Natural killer cell (primary cell): ENCODE results near the gene OR5AN1. TPM values are rescaled to one million over a fixed set of nuclear protein-coding genes. Genes with fewer than 3 reads are reported as not detected.

Source experiments
- ATAC-seq, 3 donors: fragments of 150-1000 bp in 2 of 3; fragments of 200-7000 bp in 1 of 3; cut with Tn5 transposase; 1 replicate in 1 of 3; 2 replicates in 2 of 3; pipeline ENCODE4 v1.10.0; 2021; ENCODE audit warnings: mild to moderate bottlenecking in 2 of 3, moderate library complexity in 2 of 3
- DNase-seq, 2 donors: peaks; one replicate each; pipeline versions ENCODE4 v3.0.0 to v3.0.0-alpha.2; 2013 to 2021; ENCODE audit warnings: mixed read lengths in 1 of 2
- H3K27ac ChIP-seq: one replicate; pipeline ENCODE4 v1.5.1; 2013; ENCODE audit warnings: mild to moderate bottlenecking, low read length
- H3K27me3 ChIP-seq: one replicate; pipeline ENCODE4 v1.6.1; 2013; ENCODE audit warnings: low read length; ENCODE audit not compliant: control insufficient read depth, insufficient read depth
- H3K36me3 ChIP-seq: one replicate; pipeline ENCODE4 v1.6.1; 2013; ENCODE audit warnings: low read length; ENCODE audit not compliant: control insufficient read depth, insufficient read depth
- H3K4me1 ChIP-seq: one replicate; pipeline ENCODE4 v1.6.1; 2013; ENCODE audit warnings: low read length; ENCODE audit not compliant: control insufficient read depth, insufficient read depth
- H3K4me3 ChIP-seq: one replicate; pipeline ENCODE4 v1.5.1; 2013; ENCODE audit warnings: low read length
- H3K9me3 ChIP-seq: one replicate; pipeline ENCODE4 v1.6.1; 2013; ENCODE audit warnings: low read length; ENCODE audit not compliant: control insufficient read depth, insufficient read depth
- H3K27ac Mint-ChIP-seq, 2 donors: one replicate each; pipeline ENCODE4 v1.8.0; 2022; ENCODE audit warnings: mild to moderate bottlenecking in 2 of 2, mixed read lengths in 2 of 2, moderate library complexity in 1 of 2
- H3K27me3 Mint-ChIP-seq, 2 donors: one replicate each; pipeline ENCODE4 v1.8.0; 2022; ENCODE audit warnings: low read depth in 2 of 2, mixed read lengths in 2 of 2
- H3K36me3 Mint-ChIP-seq: one replicate; pipeline ENCODE4 v1.8.0; 2022; ENCODE audit warnings: mixed read lengths
- H3K4me1 Mint-ChIP-seq, 2 donors: one replicate each; pipeline ENCODE4 v1.8.0; 2022; ENCODE audit warnings: mixed read lengths in 2 of 2
- H3K4me3 Mint-ChIP-seq: one replicate; pipeline ENCODE4 v1.8.0; 2022; ENCODE audit warnings: mild to moderate bottlenecking, moderate library complexity, mixed read lengths
- H3K9me3 Mint-ChIP-seq, 2 donors: one replicate each; pipeline ENCODE4 v1.8.0; 2022; ENCODE audit warnings: mixed read lengths in 2 of 2
- CTCF ChIP-seq: fragments of 200-600 bp; IDR thresholded peaks from one replicate; pipeline ENCODE4 v1.8.0; 2022; ENCODE audit warnings: antibody characterized with exemption
- WGBS: methylation state at CpG from one replicate; pipeline ENCODE4 v1.1.7; 2013; ENCODE audit warnings: missing lambda C conversion rate; ENCODE audit not compliant: insufficient coverage; 5-methylcytosine and 5-hydroxymethylcytosine counted together
- intact Hi-C: fragments of 100-400 bp; cut with micrococcal nuclease; formaldehyde crosslinking; loops from one replicate; pipeline ENCODE4 v1.14.2; 2022
- total RNA-seq, 4 donors: library from RNA; stranded (reverse); fragments of 120-200 nt in 1 of 4; gene quantifications; one replicate each; pipeline versions ENCODE4 v1.2.3 to v1.2.4, GENCODE V29; 2013 to 2022

Gene OR5AN1
- total RNA-seq, 3 donors from 2014 or later (not counting 1 experiment from before 2014, with no cell fraction given) = not detected

GRCh38 chr11:59415111-59415510 lies 56.4 kb downstream of the OR5AN1 start:
- intact Hi-C loops = no loop called here
- no peak for DNase-seq
- H3K27me3 Mint-ChIP-seq = peaks cover 6 to 10% of the 10 kb centered on the region in 2 donors

GRCh38 chr11:59416613-59417012 lies 57.9 kb downstream of the OR5AN1 start:
- ATAC-seq = no peak
- TF ChIP-seq CTCF = no peak
- no peak for DNase-seq
- H3K27ac Mint-ChIP-seq = no peak overlapping the region
- H3K4me1 ChIP-seq = no peaks in the 10 kb centered on the region
- H3K4me3 Mint-ChIP-seq = no peak overlapping the region
- H3K36me3 ChIP-seq = no peaks in the 10 kb centered on the region
- no peak overlapping the region for H3K4me3 ChIP-seq
- no peaks in the 10 kb centered on the region for H3K9me3 ChIP-seq
- H3K27ac ChIP-seq = no peak overlapping the region
- no peaks in the 10 kb centered on the region for H3K27me3 ChIP-seq
- no peaks in the 10 kb centered on the region for H3K9me3 Mint-ChIP-seq
- H3K27me3 Mint-ChIP-seq = peaks cover 6 to 10% of the 10 kb centered on the region in 2 donors
- peaks cover 6% of the 10 kb centered on the region in 2 donors for H3K4me1 Mint-ChIP-seq
- intact Hi-C loops = no loop called here
- WGBS = 63% methylated on average over 4 of the region's 5 CpGs
- H3K36me3 Mint-ChIP-seq = no peaks in the 10 kb centered on the region

More at GRCh38 chr11:59415111-59415510, 56.4 kb downstream of the OR5AN1 start:
- Histone ChIP-seq H3K36me3 (no peaks in the 10 kb centered on the region), H3K4me1 (no peaks in the 10 kb centered on the region), H3K4me3 (no peak overlapping the region), H3K27ac (no peak overlapping the region), H3K9me3 (no peaks in the 10 kb centered on the region), H3K27me3 (no peaks in the 10 kb centered on the region)
- no peak for TF ChIP-seq CTCF
- Mint-ChIP-seq H3K27ac (no peak overlapping the region), H3K36me3 (no peaks in the 10 kb centered on the region), H3K4me3 (no peak overlapping the region), H3K9me3 (peaks cover 0 to 4% of the 10 kb centered on the region in 2 donors), H3K4me1 (peaks cover 6% of the 10 kb centered on the region in 2 donors)
- WGBS = 67% methylated on average over 1 of the region's 1 CpG
- ATAC-seq = no peak

- H3K27ac ChIP-seq = no peak overlapping the region
- no peaks in the 10 kb centered on the region for H3K9me3 Mint-ChIP-seq
- no peaks in the 10 kb centered on the region for H3K27me3 ChIP-seq
- no peak for DNase-seq
- no peaks in the 10 kb centered on the region for H3K4me1 ChIP-seq
- intact Hi-C loops = no loop called here
- no peaks in the 10 kb centered on the region for H3K36me3 ChIP-seq
- H3K27me3 Mint-ChIP-seq = peaks cover 6 to 14% of the 10 kb centered on the region in 2 donors
- peaks cover 6% of the 10 kb centered on the region in 2 donors for H3K4me1 Mint-ChIP-seq
- 7% methylated on average over 5 of the region's 5 CpGs for WGBS
- no peaks in the 10 kb centered on the region for H3K36me3 Mint-ChIP-seq
- no peak overlapping the region for H3K27ac Mint-ChIP-seq
- ATAC-seq = no peak
- TF ChIP-seq CTCF = no peak
- H3K4me3 ChIP-seq = no peak overlapping the region
- no peaks in the 10 kb centered on the region for H3K9me3 ChIP-seq
- no peak overlapping the region for H3K4me3 Mint-ChIP-seq
Measured at GRCh38 chr11:59417023-59417422, 58.3 kb downstream of the OR5AN1 start.

- H3K4me1 Mint-ChIP-seq = peaks cover 6% of the 10 kb centered on the region in 2 donors
- H3K36me3 ChIP-seq = no peaks in the 10 kb centered on the region
- no peak for ATAC-seq
- 94% methylated on average over 2 of the region's 2 CpGs for WGBS
- H3K4me3 Mint-ChIP-seq = no peak overlapping the region
- H3K27me3 ChIP-seq = no peaks in the 10 kb centered on the region
- no peak for TF ChIP-seq CTCF
- no peak for DNase-seq
- no peak overlapping the region for H3K27ac Mint-ChIP-seq
- H3K27me3 Mint-ChIP-seq = peaks cover 6 to 17% of the 10 kb centered on the region in 2 donors
- no peaks in the 10 kb centered on the region for H3K4me1 ChIP-seq
- no peaks in the 10 kb centered on the region for H3K9me3 Mint-ChIP-seq
- no peak overlapping the region for H3K4me3 ChIP-seq
- no peak overlapping the region for H3K27ac ChIP-seq
- no peaks in the 10 kb centered on the region for H3K9me3 ChIP-seq
- intact Hi-C loops = no loop called here
- H3K36me3 Mint-ChIP-seq = no peaks in the 10 kb centered on the region
Measured at GRCh38 chr11:59418156-59418555, 59.5 kb downstream of the OR5AN1 start.
